ENCODE results near the gene SSU72.
"Not testable (repeated sequence)": the region's sequence is repeated elsewhere in the genome, so short reads cannot be mapped to it uniquely, and the experiment has no call there.

SSU72 gene

GRCh38 chr1:1495461-1495975 lies 79.1 kb downstream of the SSU72 start:
- not testable (repeated sequence) for DNase-seq

GRCh38 chr1:1494311-1494710 lies 80.4 kb downstream of the SSU72 start:
- DNase-seq, result not testable (repeated sequence)
